PC-3 (cell line): Measurements from ENCODE around the gene ADGRL3. TPM values are rescaled to one million over a fixed set of nuclear protein-coding genes. Genes with fewer than 3 reads are reported as not detected.

Source experiments
- ATAC-seq: fragments of 200-7000 bp; cut with Tn5 transposase; 2 replicates; pipeline ENCODE4 v1.9.1; 2020; ENCODE audit warnings: mild to moderate bottlenecking, moderate library complexity
- BruUV-seq: library from RNA; stranded (reverse); fragments of 400-500 nt; replicated peaks from 2 replicates; lab custom pipeline; 2021; lab: Mats Ljungman, UMichigan
- CTCF ChIA-PET: fragments of 300-600 bp; sonication (Branson Sonifier 250); formaldehyde crosslinking; loops from one replicate; lab custom pipeline; 2022; ENCODE audit warnings: antibody characterized with exemption; lab: Charles Lee
- POLR2A ChIA-PET: fragments of 300-600 bp; sonication (Branson Sonifier 250); formaldehyde crosslinking; loops from one replicate; lab custom pipeline; 2022; ENCODE audit warnings: antibody characterized with exemption; ENCODE audit not compliant: unreplicated experiment; lab: Charles Lee
- DNase-seq: peaks from one replicate; pipeline ENCODE4 v3.0.0-alpha.2; 2015
- H2AFZ ChIP-seq: fragments of 300-600 bp; sonication (generic); 2 replicates; pipeline ENCODE4 v1.6.0; 2016; ENCODE audit warnings: antibody characterized with exemption, low read length
- H3F3A ChIP-seq: fragments of 300-600 bp; sonication (generic); one replicate; pipeline ENCODE4 v1.6.0; 2017; ENCODE audit warnings: antibody characterized with exemption, low read length, control low read depth, mild to moderate bottlenecking; ENCODE audit not compliant: unreplicated experiment
- H3K27ac ChIP-seq: fragments of 300-600 bp; sonication (generic); 2 replicates; pipeline ENCODE4 v1.5.1; 2016; ENCODE audit warnings: mild to moderate bottlenecking, low read length
- H3K27me3 ChIP-seq: fragments of 300-600 bp; sonication (generic); 2 replicates; pipeline ENCODE4 v1.6.1; 2016; ENCODE audit warnings: low read length, mixed read lengths
- H3K36me3 ChIP-seq: fragments of 300-600 bp; sonication (generic); 2 replicates; pipeline ENCODE4 v1.6.1; 2016; ENCODE audit warnings: low read depth, mixed run types, low read length, mixed read lengths
- H3K4me1 ChIP-seq: fragments of 300-600 bp; sonication (generic); 2 replicates; pipeline ENCODE4 v1.5.1; 2016; ENCODE audit warnings: low read length; ENCODE audit not compliant: insufficient read depth
- H3K4me2 ChIP-seq: fragments of 300-600 bp; sonication (generic); 2 replicates; pipeline ENCODE4 v1.6.0; 2016; ENCODE audit warnings: low read length
- H3K4me3 ChIP-seq: fragments of 300-600 bp; sonication (generic); 2 replicates; pipeline ENCODE4 v1.5.1; 2016; ENCODE audit warnings: mild to moderate bottlenecking, low read length, mixed read lengths
- H3K79me2 ChIP-seq: fragments of 300-600 bp; sonication (generic); 2 replicates; pipeline ENCODE4 v1.6.1; 2017; ENCODE audit warnings: low read length, mixed read lengths
- H3K9ac ChIP-seq: fragments of 300-600 bp; sonication (generic); 2 replicates; pipeline ENCODE4 v1.6.0; 2016; ENCODE audit warnings: mild to moderate bottlenecking, low read length
- H3K9me2 ChIP-seq: fragments of 300-600 bp; sonication (generic); replicated peaks from 2 replicates; pipeline ENCODE4 v1.6.1; 2016; ENCODE audit warnings: mixed run types, low read length, mixed read lengths
- H3K9me3 ChIP-seq: fragments of 300-600 bp; sonication (generic); 2 replicates; pipeline ENCODE4 v1.6.1; 2016; ENCODE audit warnings: low read length, mixed read lengths
- H4K20me1 ChIP-seq: fragments of 300-600 bp; sonication (generic); 2 replicates; pipeline ENCODE4 v1.6.1; 2016; ENCODE audit warnings: low read length, mixed read lengths
- EZH2 ChIP-seq: fragments of 300-600 bp; sonication (generic); IDR thresholded peaks from one replicate; pipeline ENCODE4 v1.6.1; 2017; ENCODE audit warnings: antibody characterized with exemption, mild to moderate bottlenecking, low read length; ENCODE audit not compliant: unreplicated experiment
- EZH2phosphoT487 ChIP-seq: fragments of 300-600 bp; sonication (generic); IDR thresholded peaks from 2 replicates; pipeline ENCODE4 v1.6.1; 2018; ENCODE audit warnings: mild to moderate bottlenecking, antibody characterized with exemption, low read length, borderline replicate concordance
- intact Hi-C: fragments of 100-400 bp; cut with micrococcal nuclease; formaldehyde crosslinking; loops from 2 replicates; pipeline ENCODE4 v1.9.0; 2023
- total RNA-seq: library from RNA; depleted of rRNA; stranded (reverse); fragments of >200 nt; gene quantifications from 2 replicates; pipeline ENCODE4 v1.2.3, GENCODE V29; 2014
- TF ChIP-seq, protein P1 (sequence below): fragments of 300-600 bp; sonication (generic); conservative IDR thresholded peaks from 2 replicates; pipeline ENCODE4 v1.5.1; 2017; ENCODE audit warnings: antibody characterized with exemption, low read depth, mild to moderate bottlenecking, low read length

ADGRL3 gene
- total RNA-seq, 1 experiment from 2014 or later: 0.66 TPM

DNA sequence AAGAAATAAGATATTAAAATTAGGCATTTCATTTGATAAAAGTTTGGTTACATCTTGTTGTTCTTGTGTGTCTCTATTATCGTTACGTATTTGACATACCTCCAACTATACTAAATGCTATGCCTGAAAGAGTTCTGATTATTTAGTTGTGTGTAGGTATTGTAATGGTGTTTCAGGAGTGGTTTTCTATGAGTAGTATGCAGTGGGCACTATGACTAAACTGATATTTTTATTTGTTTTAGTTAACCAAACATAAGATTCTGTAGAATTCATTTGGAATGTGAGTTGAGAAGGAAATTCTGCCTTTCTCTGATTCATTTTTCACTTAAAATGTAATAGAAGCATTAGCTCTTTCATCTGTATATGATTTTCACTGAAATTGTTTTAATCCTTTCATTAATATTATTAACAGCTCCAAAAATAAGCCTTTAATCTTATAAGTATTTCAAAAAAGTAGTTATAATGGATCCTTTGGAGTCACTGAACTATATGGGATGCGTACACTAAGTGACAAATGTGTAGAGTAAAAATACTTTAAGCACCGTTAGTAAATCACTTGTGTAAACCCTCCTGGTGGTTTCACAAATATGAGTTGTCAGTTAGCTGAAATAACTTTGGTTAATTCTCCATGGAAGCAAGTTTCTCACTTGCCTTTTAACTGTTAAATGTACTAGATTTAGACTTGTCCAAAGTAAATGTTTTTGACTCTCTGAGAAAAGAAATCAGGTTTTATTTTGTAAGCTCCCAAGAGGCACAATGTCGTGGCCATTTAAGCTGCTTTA lies 388.7 kb downstream of the ADGRL3 start:
- Histone ChIP-seq H3K79me2 (no peaks in the 10 kb centered on the region), H3K36me3 (no peaks in the 10 kb centered on the region), H3K9ac (0 out of 2 replicates have a peak overlapping the region, but pooled peaks have one; percentile 1), H3K9me3 (no peaks in the 10 kb centered on the region), H3K4me2 (peak overlapping the region; percentile 42), H3K9me2 (no peaks in the 10 kb centered on the region), H3K27ac (peak overlapping the region; percentile 41), H3K4me3 (peak overlapping the region; percentile 4; the same call in 1 of the 2 replicates), H3F3A (no peaks in the 10 kb centered on the region), H3K27me3 (no peaks in the 10 kb centered on the region), H4K20me1 (no peaks in the 10 kb centered on the region), H2AFZ (peak overlapping the region; percentile 17; the same call in 1 of the 2 replicates), H3K4me1 (peaks cover 19% of the 10 kb centered on the region)
- ATAC-seq (peak; percentile 95), DNase-seq (peak; percentile 75)
- ChIA-PET POLR2A (no interaction called here), CTCF (no interaction called here)
- TF ChIP-seq EZH2phosphoT487 (no peak), EZH2 (no peak)
- TF ChIP-seq, protein P1, sequence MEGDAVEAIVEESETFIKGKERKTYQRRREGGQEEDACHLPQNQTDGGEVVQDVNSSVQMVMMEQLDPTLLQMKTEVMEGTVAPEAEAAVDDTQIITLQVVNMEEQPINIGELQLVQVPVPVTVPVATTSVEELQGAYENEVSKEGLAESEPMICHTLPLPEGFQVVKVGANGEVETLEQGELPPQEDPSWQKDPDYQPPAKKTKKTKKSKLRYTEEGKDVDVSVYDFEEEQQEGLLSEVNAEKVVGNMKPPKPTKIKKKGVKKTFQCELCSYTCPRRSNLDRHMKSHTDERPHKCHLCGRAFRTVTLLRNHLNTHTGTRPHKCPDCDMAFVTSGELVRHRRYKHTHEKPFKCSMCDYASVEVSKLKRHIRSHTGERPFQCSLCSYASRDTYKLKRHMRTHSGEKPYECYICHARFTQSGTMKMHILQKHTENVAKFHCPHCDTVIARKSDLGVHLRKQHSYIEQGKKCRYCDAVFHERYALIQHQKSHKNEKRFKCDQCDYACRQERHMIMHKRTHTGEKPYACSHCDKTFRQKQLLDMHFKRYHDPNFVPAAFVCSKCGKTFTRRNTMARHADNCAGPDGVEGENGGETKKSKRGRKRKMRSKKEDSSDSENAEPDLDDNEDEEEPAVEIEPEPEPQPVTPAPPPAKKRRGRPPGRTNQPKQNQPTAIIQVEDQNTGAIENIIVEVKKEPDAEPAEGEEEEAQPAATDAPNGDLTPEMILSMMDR: no peak
- BruUV-seq: no TSS peak
- intact Hi-C loops: no loop called here

DNA sequence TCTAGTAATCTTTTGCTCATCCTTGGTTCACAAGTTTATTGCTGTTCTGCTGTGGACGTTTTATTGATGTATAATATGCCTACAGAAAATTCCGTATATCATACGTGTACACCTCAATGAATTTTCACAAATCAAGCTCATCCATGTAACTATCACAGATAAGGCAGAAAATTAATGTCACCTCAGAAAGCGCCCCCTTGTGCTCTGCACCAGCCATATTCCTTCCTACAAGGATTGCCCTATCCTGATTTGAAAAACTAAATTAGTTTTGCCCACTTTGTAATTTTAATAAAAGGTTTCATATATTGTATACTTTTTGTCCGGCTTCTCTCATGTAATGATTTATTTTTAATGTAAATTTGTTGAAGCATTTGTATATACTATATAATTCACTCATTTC lies 390.8 kb downstream of the ADGRL3 start:
- no peaks in the 10 kb centered on the region for H3K9me2 ChIP-seq
- H3K9me3 ChIP-seq: no peaks in the 10 kb centered on the region
- no peak overlapping the region for H3K4me3 ChIP-seq
- no peaks in the 10 kb centered on the region for H3K36me3 ChIP-seq
- H3K27me3 ChIP-seq: no peaks in the 10 kb centered on the region
- H3K4me2 ChIP-seq: no peak overlapping the region
- ChIA-PET POLR2A (no interaction called here), CTCF (no interaction called here)
- no peaks in the 10 kb centered on the region for H4K20me1 ChIP-seq
- no peaks in the 10 kb centered on the region for H3F3A ChIP-seq
- DNase-seq: no peak
- H3K4me1 ChIP-seq: peaks cover 13% of the 10 kb centered on the region
- TF ChIP-seq EZH2 (no peak), EZH2phosphoT487 (no peak)
- TF ChIP-seq, protein P1: peak; percentile 59
- H3K27ac ChIP-seq: no peak overlapping the region
- intact Hi-C loops: no loop called here
- no TSS peak for BruUV-seq
- no peaks in the 10 kb centered on the region for H3K79me2 ChIP-seq
- no peak overlapping the region for H3K9ac ChIP-seq
- H2AFZ ChIP-seq: no peak overlapping the region
- no peak for ATAC-seq
